T-helper 9 cell (primary cell): ENCODE measurements around the gene ERP27.

Experiments
- DNase-seq: peaks from one replicate; pipeline ENCODE4 v3.0.0-alpha.2; 2020

The ERP27 gene

DNA sequence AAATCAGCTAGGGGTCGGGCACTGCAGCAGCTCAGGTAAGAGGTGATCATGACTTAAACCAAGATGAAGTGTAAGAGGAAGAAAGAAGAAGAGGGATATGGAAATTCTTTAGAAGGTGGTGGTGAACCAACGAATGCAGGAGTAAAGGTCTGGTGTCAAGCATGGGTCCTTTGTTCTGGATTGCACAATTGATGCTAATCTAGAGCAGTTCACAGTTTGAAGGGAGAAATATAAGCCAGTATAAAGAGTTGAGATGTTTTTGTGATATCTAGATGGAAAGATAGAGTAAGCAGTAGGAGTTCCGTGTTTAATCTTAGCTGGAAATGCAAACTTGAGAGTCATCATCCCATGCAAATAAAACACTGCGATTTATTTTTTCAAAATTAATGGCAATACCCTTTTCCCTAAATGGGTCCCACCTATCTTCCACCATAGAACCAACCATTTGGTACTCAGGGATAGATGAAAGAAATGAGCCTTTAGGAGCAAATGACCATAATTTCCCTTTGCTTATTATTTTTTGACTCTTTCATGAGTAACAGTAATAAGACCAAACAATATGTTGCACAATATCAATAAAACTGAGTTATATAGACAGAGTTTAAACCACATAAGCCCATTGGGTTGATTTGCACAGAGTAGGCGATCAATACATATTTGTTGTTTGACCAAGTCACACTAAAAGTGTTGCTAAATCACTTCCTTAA, 37.7 kb downstream of the ERP27 start:
- no peak for DNase-seq

DNA sequence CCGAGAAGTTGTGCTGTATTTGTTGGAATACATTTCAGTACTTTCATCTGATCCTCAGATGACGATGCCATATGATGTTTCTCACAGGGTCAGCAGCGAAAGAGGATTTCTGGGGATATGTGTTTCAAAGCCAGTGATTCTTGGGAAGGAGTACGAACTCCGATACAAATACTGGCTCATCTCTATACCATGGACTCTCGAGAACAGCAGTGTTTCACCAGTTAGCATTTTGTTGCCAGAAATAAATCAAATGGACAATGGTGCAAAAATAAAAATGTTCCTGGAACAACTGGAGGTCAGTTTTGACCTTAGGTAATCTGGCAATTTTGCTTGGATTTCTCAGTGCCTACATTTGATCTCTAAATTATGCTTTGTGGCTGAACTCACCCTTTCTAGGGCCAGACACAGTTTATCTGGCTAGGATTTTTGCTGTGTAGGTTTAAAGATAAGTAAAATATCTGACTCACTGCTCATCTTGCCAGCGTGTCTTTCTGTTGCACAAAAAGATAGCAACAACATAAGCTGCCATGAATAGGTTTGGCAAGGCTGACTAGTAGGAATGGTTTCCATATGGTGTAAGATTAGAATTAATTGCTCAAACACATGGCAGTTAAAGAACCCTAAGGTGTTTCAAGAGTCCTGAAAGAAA, 41.7 kb downstream of the ERP27 start:
- DNase-seq: no peak

DNA sequence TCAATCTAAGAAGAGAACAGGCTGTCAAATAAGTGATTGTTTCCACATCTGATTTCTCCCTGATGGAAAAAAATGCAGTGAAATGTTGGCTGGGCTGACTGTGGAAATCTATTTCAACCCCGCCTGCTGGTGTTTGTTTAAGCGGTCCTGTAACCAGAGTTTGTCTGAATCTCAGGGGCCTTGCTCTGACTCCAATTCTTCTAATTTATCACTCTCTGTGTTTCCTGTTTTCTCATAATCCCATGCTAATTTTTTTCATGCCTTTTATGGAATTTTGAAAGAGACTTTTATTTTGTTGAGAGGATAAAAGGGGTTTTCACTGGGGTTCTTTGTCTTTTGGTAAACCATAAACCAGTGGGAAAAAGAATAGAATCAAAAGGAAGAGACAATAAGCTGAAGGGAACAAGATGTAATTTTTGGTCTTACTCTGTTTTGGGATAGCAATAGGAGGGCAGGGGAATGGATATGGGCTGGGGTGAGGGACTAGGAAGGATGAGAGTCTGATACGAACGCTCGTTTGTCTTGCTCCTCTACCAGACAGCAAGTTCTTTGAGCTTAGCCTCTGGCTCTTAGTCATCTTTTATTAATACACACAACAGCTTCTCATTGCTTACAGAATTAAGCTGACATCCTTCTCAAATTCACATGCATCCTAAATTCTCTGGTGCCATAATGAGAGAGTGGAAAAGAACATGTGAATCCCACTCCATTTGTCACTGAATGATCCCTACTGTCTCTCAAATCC, 44.7 kb downstream of the ERP27 start:
- no peak for DNase-seq

DNA sequence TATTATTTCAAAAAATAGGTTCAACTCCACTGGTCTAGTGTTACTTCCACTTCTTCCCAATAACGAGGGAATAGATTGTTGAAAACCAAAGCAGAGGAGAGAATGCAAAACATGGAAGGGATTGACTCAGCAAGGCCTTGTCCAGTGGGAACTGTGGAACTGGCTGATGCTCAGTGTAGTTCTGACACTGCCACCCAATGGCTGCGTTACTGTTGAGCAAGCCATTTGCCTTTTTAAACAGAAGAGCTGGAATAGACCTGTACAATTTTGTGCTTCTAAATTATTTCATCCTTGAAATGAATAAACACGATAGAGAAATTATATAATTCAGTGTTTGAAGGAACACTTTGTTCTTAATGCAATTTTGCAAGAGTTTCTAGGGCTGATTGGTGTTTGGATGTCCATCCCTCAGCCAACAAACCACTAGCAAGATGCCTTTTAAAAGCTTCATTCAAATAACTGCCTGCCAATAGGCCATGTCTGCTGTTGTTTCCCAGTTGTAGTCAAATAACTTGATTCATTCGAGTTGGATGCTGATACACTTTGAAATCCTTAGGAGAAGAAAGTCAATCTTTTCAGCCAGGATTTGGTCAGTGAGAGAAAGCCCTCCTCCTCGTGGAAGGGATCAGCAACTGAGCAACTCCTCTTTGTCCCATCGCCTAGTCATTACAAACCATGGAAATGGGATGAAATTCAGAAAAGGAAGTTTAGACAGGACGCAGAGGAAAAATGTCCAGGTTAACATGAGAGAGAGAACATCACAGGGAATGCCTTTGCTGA, 45.4 kb downstream of the ERP27 start:
- no peak for DNase-seq

DNA sequence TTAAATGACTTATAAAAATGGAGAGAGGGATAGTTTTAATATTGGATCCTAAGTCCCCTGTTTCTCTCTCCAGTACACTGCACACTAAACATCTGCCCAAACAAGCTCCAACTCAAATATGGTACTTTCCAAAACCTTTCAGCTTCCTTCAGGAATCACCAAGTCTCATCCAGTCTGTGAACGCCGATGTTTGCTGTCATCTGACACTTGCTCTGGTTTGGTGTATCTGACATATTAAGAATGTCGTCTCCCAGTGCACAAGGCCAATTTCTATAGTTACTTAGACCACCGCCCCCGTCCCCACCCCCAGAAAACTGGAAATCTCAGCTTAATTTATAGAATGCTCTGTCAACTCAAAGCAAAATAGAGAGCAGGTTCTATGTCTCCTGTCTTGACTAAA, 47.6 kb downstream of the ERP27 start:
- no peak for DNase-seq

DNA sequence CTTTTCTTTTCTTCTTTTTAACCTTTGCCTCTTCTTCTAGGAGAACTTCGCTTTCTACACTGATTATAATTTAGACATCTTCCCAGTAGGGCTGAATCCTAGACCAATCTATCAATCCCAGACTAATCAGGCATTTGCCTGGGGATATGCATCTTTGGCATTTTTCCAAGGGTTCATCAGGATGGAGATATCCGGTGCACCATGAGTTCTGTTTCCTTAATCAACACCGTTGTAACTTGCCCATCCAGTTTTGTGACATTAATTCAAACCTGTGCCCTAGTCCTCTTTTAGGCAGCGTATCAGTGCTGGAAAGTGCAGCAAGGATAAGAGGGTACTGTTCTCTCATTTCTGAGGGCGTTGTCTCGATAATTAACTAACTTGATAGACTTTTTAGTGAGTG, 52.1 kb downstream of the ERP27 start:
- no peak for DNase-seq

DNA sequence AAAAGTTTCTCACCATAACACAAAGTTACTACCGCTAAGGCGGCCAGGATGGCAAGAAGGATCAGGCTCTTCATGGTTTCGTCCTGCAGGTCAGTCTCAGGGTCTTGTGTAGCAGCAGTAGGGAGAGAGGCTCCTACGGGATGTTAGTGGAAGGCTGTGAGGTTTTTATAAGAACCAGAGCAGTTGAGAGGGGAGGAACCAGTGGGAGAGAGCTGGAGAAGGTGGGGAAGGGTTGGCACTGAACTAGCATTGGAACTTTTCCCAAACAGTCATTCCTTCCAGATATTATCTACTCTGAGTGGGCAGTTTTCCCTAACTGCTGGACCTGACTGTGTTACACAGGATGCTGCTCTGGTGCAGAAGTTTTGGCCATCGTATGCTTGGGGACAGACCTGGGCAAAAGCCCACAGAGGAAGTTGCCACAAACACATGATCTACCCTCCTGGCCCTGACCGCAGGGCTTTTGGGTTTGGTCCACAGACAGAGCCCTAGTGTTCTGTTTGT, 52.6 kb downstream of the ERP27 start, which contains the start of gene MGP:
MGP (minus strand) TSS at position 137 of the 504 bp plus-strand sequence; CDS start at position 74, 63 bp downstream.
- no peak for DNase-seq

DNA sequence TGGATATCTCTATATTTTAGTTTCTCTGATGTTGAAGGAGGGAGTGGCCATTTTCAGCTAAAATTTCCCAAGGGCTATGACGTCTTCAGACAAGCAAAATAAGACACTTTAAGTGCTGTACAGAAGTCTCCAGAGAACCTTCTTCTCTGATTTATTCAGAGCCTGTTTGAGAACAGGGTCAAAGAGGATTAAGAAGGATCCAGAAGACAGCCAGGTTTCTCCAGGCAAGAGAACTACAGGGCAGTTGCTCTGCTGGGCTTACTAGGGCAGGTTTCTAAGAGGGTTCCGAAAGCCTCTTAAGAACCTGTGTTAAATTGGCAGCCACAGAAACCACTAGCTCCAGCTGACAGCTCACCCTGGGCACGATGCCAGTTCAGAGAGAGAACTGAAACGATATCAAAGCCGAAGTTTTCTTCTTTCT, 53.9 kb downstream of the ERP27 start:
- peak; percentile 76 for DNase-seq

DNA sequence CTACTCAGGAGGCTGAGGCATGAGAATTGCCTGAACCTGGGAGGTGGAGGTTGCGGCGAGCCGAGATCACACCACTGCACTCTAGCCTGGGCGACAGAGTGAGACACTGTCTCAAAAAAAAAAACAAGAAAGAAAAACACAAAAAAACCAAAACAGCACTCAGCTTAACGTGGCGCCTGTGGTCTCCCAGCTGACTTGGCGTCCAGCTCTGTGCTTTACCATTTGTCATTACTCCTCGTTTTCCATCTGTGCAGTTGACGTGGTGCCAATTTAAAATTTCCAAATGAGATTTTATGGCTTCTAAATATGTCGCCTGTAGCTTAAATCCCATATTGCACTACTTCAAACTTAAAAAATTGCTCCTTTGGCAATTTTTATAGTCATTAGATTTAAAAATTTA, 54.7 kb downstream of the ERP27 start:
- no peak for DNase-seq

DNA sequence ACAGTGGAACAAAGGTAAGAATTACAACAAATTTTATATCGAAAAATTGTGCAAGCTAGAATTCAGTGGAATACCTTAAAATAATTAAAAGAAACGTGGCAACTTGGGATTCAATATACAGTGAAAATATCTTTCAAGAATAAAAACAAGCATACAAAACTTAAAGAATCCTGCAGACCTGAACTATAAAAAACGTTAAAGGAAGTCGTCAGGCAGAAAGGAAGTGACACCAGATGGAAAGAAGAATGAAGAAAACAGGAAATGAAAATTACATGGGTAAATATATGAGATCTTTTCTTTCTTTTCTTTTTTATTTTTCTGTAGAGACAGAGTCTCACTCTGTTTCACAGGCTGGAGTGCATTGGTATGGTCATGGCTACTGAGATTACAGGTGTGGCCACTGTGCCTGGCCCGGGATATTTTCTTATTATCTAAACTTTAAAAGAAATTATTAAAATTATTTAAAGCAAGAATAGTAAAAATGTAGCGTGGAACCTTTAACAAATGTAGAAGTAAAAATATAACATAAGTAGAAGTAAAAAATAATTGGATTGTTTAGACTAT, 57.4 kb downstream of the ERP27 start:
- DNase-seq: no peak

DNA sequence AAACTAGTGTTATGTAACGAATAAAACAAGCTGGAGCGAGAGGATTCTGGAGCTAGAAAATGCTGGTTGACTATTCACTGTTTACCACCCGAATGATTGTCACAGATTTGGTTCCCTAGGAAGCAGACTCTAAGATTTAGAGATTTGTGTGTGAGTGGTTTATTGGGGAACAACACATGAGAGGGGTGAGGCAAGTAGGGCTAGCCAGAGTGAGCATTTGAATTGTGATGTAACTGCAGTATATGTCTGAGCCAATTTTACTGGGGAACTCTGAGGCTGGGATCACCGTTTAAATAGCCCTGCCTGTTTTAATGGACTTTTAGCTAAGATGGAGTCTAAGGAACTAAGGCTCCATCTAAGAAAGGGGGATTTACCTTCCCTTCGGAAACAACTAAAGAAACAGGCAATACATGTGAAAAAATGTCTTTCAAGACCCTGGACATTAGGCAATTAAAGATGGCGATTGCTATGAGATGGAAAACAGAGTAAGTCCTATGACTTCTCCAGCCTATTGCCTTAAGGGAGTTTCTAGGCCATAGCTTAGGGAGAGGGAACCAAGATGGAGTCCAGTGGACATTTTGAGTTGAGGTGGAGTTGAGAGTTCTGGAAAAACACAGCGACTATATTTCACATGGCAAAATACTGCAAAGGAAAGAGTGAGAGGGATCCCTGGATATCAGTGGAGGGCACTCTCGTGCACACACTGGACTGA, 59.0 kb downstream of the ERP27 start:
- no peak for DNase-seq

DNA sequence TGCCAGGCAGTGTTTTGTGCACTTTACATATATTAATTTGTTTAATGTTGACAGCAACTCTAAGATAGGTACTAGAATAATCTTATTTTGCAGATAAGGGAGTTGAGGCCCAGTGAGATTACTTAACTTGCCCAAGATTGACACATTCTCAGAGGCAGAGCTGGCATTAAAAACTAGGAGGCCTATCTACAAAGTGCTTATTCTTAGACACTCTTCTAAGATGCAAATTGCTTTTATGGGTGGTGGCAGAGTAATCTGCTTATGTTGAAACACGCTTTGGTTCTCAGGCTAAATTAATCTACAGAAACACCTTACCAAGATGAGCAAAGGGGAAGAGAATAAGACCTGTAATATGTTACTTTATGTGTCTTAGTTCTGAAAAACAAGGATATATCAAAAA, 59.8 kb downstream of the ERP27 start:
- no peak for DNase-seq

DNA sequence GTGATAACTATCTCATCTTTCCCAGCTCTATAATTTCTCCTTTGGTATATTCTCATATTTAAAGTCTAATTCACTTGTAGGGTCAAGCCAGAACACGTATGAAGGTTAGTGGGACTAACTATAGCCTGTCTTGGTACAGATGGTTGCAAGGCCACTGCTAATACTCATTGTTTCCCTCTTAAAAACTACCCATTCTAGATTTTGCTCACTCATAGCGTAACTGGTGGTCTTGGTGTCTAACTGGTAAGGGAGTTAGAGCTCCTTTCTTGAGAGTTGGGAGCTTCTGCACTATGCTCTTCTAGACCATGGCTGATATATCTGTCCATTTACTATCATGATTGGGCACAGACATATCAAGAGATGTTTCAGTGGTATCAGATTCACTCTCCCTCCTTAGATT, 61.5 kb downstream of the ERP27 start:
- DNase-seq: no peak

DNA sequence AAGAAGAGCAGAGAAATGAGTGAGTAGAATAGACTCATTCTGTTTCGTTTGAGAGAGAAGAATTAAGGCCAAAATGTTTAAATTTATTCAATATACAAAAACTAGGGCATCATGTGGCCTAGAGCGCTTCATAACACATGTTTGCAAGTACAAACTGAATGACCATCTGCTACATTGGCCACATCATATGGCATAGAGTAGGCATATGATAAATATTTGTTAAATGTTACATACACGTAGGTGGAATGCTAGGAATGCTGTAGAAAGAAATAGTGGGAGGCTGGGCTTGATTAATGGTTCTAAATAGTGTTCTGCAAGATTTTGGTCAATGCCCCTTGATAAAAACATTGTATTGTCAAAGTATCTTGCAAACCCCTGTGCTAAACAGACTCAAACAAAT, 63.5 kb downstream of the ERP27 start:
- no peak for DNase-seq

DNA sequence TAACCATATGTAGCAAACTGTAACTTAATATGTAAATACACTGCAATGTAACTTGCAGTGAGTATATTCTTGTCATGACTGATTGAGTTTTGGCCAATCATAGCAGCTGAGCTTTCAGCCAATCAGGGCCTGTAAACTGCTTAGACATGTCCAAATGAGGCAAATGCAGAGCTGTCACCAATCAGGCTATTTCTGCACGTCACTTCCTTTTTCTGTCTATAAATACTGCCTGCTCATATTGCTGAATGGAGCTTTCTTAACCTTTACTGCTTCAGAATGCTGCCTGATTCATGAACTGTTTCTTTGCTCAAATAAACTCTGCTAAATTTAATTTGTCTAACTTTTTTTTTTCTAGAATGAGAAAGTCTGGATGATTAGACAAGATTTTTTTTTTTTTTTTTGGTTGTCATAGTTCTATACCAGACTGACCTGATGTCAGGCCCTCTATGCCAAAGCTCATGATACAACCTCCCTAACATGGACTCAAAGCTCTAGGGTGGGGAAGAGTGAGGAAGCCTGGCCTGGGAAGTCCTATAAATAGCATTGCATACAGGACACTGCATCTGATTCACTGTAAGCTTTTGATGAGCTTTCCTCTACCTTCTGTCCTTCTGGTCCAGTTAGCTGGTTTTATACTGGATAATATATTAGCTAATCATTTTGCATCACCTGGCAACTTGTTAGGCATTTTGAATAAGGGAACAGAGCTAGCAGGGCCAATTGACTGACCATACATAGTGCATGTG, 64.7 kb downstream of the ERP27 start:
- no peak for DNase-seq

DNA sequence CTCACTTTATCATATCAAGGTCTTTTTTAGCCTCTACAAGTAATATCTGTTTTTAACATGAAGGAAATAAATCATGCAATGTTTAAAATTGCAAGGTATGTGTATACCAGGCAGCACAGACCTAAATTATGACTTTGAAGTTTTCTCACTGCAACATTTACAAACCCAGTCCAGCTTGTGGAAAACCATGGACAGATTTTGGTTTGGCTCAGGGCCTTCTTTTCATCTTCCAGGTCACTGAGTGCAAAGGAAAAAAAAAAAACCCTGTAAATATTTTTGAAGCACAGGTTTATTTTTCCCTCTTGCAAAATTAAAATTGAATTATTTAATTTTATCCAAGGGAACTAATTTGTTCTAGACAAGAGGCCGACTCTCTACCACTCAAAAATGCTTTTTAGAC, 66.5 kb downstream of the ERP27 start:
- DNase-seq: no peak

DNA sequence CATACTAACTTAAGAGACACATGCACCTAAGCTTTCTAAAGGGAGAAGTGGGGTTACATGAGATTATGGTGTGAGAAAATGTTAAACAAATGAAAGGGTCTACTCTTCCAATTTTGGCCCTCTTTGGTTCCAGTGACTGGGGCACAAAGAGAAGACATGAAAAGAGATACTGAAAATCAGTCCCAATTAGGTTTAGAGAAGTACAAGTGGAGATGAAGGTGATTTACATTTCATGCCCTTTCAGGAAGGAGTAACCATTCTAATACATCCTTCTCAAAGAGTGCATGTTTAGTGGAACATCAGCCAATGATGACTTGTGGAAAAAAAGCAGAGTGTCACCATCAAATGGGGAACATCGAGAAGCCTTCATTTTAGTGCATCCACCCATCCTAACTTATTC, 67.1 kb downstream of the ERP27 start:
- DNase-seq: no peak

DNA sequence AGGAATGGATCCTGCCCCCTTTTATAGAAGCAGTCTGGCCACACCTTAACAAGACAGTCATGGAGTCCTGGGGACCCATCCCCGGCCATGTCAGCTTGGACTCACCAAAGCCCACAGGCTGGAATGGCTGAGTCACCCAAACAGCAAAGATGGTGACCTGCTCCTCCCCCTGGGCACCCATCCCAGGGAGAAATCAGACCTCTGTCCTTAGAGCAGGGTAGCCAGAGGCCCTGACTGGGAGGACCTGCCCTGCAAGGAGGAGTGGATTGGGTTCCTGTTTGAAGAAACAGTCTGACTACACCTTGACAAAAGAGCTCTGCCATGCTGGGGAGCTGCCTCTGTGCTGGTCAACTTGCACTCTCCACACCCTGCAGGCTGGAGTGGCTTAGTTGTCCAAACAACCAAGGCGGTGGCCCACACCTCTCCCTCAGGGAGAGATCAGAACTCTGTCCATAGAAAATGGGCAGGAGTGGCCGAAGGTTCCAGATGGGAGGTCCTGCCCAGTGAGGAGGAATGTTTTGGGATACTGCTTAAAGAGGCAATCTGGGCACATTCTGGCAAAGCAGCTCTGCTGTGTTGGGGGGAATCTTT, 69.3 kb downstream of the ERP27 start:
- no peak for DNase-seq
